ENCODE measurements around the gene EVC.

GRCh38 chr4:5719350-5720055, 8.5 kb downstream of the EVC start:
- TF ChIP-seq, protein P1, sequence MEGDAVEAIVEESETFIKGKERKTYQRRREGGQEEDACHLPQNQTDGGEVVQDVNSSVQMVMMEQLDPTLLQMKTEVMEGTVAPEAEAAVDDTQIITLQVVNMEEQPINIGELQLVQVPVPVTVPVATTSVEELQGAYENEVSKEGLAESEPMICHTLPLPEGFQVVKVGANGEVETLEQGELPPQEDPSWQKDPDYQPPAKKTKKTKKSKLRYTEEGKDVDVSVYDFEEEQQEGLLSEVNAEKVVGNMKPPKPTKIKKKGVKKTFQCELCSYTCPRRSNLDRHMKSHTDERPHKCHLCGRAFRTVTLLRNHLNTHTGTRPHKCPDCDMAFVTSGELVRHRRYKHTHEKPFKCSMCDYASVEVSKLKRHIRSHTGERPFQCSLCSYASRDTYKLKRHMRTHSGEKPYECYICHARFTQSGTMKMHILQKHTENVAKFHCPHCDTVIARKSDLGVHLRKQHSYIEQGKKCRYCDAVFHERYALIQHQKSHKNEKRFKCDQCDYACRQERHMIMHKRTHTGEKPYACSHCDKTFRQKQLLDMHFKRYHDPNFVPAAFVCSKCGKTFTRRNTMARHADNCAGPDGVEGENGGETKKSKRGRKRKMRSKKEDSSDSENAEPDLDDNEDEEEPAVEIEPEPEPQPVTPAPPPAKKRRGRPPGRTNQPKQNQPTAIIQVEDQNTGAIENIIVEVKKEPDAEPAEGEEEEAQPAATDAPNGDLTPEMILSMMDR (conservative IDR thresholded peaks at IDR 0.05; ENCODE audit: low read depth, low read length), result 0 out of 2 replicates have a peak, but pooled peaks have one; percentile 2
- TF ChIP-seq POLR2A (IDR thresholded peaks at IDR 0.05; ENCODE audit: low read depth, low read length) (no peak), BHLHE40 (IDR thresholded peaks at IDR 0.05; ENCODE audit: low read depth, low read length) (no peak), RCOR1 (IDR thresholded peaks at IDR 0.05; ENCODE audit: insufficient replicate concordance, low read length) (no peak), RAD21 (IDR thresholded peaks at IDR 0.05; ENCODE audit: low read length) (no peak), MXI1 (IDR thresholded peaks at IDR 0.05; ENCODE audit: borderline replicate concordance, low read depth, low read length) (no peak), CEBPB (IDR thresholded peaks at IDR 0.05; ENCODE audit: low read depth, low read length) (no peak)
- TF ChIP-seq, protein P2, sequence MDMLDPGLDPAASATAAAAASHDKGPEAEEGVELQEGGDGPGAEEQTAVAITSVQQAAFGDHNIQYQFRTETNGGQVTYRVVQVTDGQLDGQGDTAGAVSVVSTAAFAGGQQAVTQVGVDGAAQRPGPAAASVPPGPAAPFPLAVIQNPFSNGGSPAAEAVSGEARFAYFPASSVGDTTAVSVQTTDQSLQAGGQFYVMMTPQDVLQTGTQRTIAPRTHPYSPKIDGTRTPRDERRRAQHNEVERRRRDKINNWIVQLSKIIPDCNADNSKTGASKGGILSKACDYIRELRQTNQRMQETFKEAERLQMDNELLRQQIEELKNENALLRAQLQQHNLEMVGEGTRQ (IDR thresholded peaks at IDR 0.05; ENCODE audit: low read depth, low read length), result no peak
- TF ChIP-seq, protein P3, sequence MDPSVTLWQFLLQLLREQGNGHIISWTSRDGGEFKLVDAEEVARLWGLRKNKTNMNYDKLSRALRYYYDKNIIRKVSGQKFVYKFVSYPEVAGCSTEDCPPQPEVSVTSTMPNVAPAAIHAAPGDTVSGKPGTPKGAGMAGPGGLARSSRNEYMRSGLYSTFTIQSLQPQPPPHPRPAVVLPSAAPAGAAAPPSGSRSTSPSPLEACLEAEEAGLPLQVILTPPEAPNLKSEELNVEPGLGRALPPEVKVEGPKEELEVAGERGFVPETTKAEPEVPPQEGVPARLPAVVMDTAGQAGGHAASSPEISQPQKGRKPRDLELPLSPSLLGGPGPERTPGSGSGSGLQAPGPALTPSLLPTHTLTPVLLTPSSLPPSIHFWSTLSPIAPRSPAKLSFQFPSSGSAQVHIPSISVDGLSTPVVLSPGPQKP (IDR thresholded peaks at IDR 0.05; ENCODE audit: borderline replicate concordance, low read depth, low read length), result no peak

All from IMR-90 (cell line).